Fibroblast of lung (primary cell): ENCODE measurements around the gene TNFRSF11A. TPM values are rescaled to one million over a fixed set of nuclear protein-coding genes. Genes with fewer than 3 reads are reported as not detected.

Experiments
- DNase-seq, 2 donors: peaks; one replicate each; pipeline versions ENCODE4 v3.0.0 to v3.0.0-alpha.2; 2010; ENCODE audit warnings: low read depth in 2 of 2
- H2AFZ ChIP-seq: 2 replicates; pipeline ENCODE4 v1.5.1; 2012; ENCODE audit warnings: low read length, control low read depth, inconsistent platforms
- H3K27ac ChIP-seq: 2 replicates; pipeline ENCODE4 v1.5.1; 2011; ENCODE audit warnings: low read length, control low read depth; ENCODE audit not compliant: insufficient read depth
- H3K27me3 ChIP-seq: 2 replicates; pipeline ENCODE4 v1.5.1; 2011; ENCODE audit warnings: mild to moderate bottlenecking, low read length; ENCODE audit not compliant: control insufficient read depth, insufficient read depth
- H3K36me3 ChIP-seq: 2 replicates; pipeline ENCODE4 v1.5.1; 2011; ENCODE audit warnings: low read length; ENCODE audit not compliant: control insufficient read depth, insufficient read depth
- H3K4me1 ChIP-seq: 2 replicates; pipeline ENCODE4 v1.5.1; 2011; ENCODE audit warnings: low read length; ENCODE audit not compliant: control insufficient read depth, insufficient read depth; ENCODE audit errors: extremely low read depth
- H3K4me2 ChIP-seq: 2 replicates; pipeline ENCODE4 v1.5.1; 2011; ENCODE audit warnings: low read length, control low read depth; ENCODE audit not compliant: insufficient read depth; ENCODE audit errors: extremely low read depth
- H3K4me3 ChIP-seq, 4 experiments: fragments of 200-600 bp in 1 of 4; sonication (generic) in 1 of 4; replicated peaks in 1 of 4; 2 replicates each; pipeline ENCODE4 v1.5.1; 2011 to 2016; ENCODE audit warnings: low read length in 4 of 4, low read depth in 3 of 4, mild to moderate bottlenecking in 3 of 4, control low read depth in 2 of 4, inconsistent platforms in 1 of 4, mixed read lengths in 1 of 4; ENCODE audit not compliant: insufficient read depth in 1 of 4; ENCODE audit errors: control extremely low read depth in 1 of 4
- H3K79me2 ChIP-seq: 2 replicates; pipeline ENCODE4 v1.5.1; 2012; ENCODE audit warnings: mild to moderate bottlenecking, low read length, inconsistent platforms; ENCODE audit not compliant: control insufficient read depth, insufficient read depth
- H3K9ac ChIP-seq: 2 replicates; pipeline ENCODE4 v1.5.1; 2011; ENCODE audit warnings: mild to moderate bottlenecking, low read length, control low read depth; ENCODE audit not compliant: insufficient read depth
- H3K9me3 ChIP-seq: 2 replicates; pipeline ENCODE4 v1.5.1; 2012; ENCODE audit warnings: low read depth, low read length; ENCODE audit not compliant: control insufficient read depth, insufficient read depth
- H4K20me1 ChIP-seq: 2 replicates; pipeline ENCODE4 v1.5.1; 2011; ENCODE audit warnings: low read length; ENCODE audit not compliant: control insufficient read depth, insufficient read depth; ENCODE audit errors: extremely low read depth
- EZH2 ChIP-seq: IDR thresholded peaks from 2 replicates; pipeline ENCODE4 v1.5.1; 2012; ENCODE audit warnings: low read length, control low read depth, mild to moderate bottlenecking; ENCODE audit errors: missing control alignments
- polyA plus RNA-seq, 2 donors: library from polyadenylated mRNA; depleted of rRNA in 1 of 2; stranded (reverse) in 1 of 2; unstranded in 1 of 2; fragments of >200 nt; gene quantifications; 2 replicates each; pipeline ENCODE4 v1.2.1, GENCODE V29; 2011 to 2012; ENCODE audit warnings: missing spikeins in 1 of 2
- total RNA-seq: library from RNA; depleted of rRNA; stranded (reverse); fragments of >200 nt; gene quantifications from 2 replicates; pipeline ENCODE4 v1.2.1, GENCODE V29; 2014
- TF ChIP-seq, protein P1 (sequence below), 2 donors: IDR thresholded peaks in 1 of 2; conservative IDR thresholded peaks in 1 of 2; 1 replicate in 1 of 2; 2 replicates in 1 of 2; pipeline ENCODE4 v1.5.1; 2011 to 2012; ENCODE audit warnings: low read length in 2 of 2, control low read depth in 1 of 2, inconsistent platforms in 1 of 2, low read depth in 1 of 2, mild to moderate bottlenecking in 1 of 2

Gene TNFRSF11A
- total and polyA plus RNA-seq, 2 donors (not counting 1 experiment from before 2014, with no cell fraction given): 0.11 to 0.66 TPM

GRCh38 chr18:62338446-62339105 is 13.5 kb downstream of the TNFRSF11A start:
- TF ChIP-seq, protein P1, sequence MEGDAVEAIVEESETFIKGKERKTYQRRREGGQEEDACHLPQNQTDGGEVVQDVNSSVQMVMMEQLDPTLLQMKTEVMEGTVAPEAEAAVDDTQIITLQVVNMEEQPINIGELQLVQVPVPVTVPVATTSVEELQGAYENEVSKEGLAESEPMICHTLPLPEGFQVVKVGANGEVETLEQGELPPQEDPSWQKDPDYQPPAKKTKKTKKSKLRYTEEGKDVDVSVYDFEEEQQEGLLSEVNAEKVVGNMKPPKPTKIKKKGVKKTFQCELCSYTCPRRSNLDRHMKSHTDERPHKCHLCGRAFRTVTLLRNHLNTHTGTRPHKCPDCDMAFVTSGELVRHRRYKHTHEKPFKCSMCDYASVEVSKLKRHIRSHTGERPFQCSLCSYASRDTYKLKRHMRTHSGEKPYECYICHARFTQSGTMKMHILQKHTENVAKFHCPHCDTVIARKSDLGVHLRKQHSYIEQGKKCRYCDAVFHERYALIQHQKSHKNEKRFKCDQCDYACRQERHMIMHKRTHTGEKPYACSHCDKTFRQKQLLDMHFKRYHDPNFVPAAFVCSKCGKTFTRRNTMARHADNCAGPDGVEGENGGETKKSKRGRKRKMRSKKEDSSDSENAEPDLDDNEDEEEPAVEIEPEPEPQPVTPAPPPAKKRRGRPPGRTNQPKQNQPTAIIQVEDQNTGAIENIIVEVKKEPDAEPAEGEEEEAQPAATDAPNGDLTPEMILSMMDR (conservative IDR thresholded peaks at IDR 0.05 in 1 of 2, IDR thresholded peaks at IDR 0.05 in 1 of 2; ENCODE audit: low read depth in 1 of 2, low read length in 2 of 2): no peak
- TF ChIP-seq EZH2: no peak
- H3K9me3 ChIP-seq: no peaks in the 10 kb centered on the region
- H2AFZ ChIP-seq: no peak overlapping the region
- H3K9ac ChIP-seq: no peak overlapping the region
- no peak for DNase-seq
- no peak overlapping the region for H3K4me2 ChIP-seq
- no peaks in the 10 kb centered on the region for H3K4me1 ChIP-seq
- no peaks in the 10 kb centered on the region for H3K36me3 ChIP-seq
- H3K27me3 ChIP-seq: no peaks in the 10 kb centered on the region
- H3K79me2 ChIP-seq: no peaks in the 10 kb centered on the region
- no peaks in the 10 kb centered on the region for H4K20me1 ChIP-seq
- H3K27ac ChIP-seq: no peak overlapping the region
- no peak overlapping the region for H3K4me3 ChIP-seq

DNA sequence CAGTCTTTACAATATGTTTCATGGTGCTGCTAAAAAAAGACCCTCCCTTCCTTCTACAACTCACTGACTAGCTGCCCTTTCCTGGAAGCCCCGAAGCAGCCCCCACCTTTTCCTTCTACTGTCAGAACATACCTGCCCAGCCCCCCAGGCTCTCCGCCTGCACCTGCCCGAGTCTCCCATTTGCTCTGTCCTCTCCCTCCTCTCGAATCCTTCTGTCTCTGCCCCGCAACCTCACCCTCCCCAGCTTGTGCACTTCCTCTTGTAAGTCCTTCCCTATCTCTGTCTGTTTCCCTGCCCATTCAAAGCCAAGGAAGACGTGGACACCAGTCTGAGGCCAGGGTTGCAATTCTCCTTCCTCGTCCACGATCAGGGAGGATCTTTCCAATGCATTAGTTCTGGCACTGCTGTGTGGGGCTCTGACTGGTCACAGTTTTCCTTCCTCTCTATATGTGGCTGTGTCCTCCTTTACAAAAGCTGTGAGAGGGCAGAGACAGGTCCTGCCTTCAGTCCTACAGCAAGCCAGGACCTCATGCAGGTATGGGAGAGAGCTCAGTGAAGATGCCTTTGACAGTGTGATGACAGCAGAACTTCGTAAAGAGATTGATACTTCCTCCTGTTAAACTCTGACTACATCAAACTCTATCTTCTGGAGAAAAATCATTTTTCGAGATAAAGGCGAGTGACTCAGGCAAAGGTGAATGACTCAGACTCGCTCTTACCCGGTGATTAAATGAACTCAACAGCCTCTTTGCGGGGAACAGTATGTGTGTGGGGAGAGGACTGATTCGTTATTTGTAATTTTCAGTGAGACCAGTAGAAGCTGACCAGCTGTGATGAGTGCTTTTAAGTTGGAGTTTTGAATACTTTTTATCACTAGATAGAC is 14.2 kb downstream of the TNFRSF11A start:
- H3K9ac ChIP-seq: no peak overlapping the region
- no peak overlapping the region for H2AFZ ChIP-seq
- no peak for TF ChIP-seq EZH2
- TF ChIP-seq, protein P1 (conservative IDR thresholded peaks at IDR 0.05 in 1 of 2, IDR thresholded peaks at IDR 0.05 in 1 of 2; ENCODE audit: low read depth in 1 of 2, low read length in 2 of 2): no peak
- H3K4me1 ChIP-seq: no peaks in the 10 kb centered on the region
- no peaks in the 10 kb centered on the region for H3K9me3 ChIP-seq
- no peaks in the 10 kb centered on the region for H3K36me3 ChIP-seq
- peak; percentile 44 to 89 for DNase-seq
- no peaks in the 10 kb centered on the region for H3K27me3 ChIP-seq
- H3K27ac ChIP-seq: no peak overlapping the region
- no peaks in the 10 kb centered on the region for H4K20me1 ChIP-seq
- no peaks in the 10 kb centered on the region for H3K79me2 ChIP-seq
- no peak overlapping the region for H3K4me3 ChIP-seq
- peak overlapping the region; percentile 48 for H3K4me2 ChIP-seq

GRCh38 chr18:62340996-62341395 is 15.9 kb downstream of the TNFRSF11A start:
- H3K4me3 ChIP-seq: no peak overlapping the region
- H3K4me1 ChIP-seq: no peaks in the 10 kb centered on the region
- no peaks in the 10 kb centered on the region for H3K79me2 ChIP-seq
- no peak for DNase-seq
- peaks cover 4% of the 10 kb centered on the region for H3K27me3 ChIP-seq
- no peak overlapping the region for H3K9ac ChIP-seq
- no peak for TF ChIP-seq EZH2
- TF ChIP-seq, protein P1 (conservative IDR thresholded peaks at IDR 0.05 in 1 of 2, IDR thresholded peaks at IDR 0.05 in 1 of 2; ENCODE audit: low read depth in 1 of 2, low read length in 2 of 2): no peak
- no peaks in the 10 kb centered on the region for H3K36me3 ChIP-seq
- no peak overlapping the region for H3K4me2 ChIP-seq
- no peak overlapping the region for H2AFZ ChIP-seq
- H3K9me3 ChIP-seq: no peaks in the 10 kb centered on the region
- no peak overlapping the region for H3K27ac ChIP-seq
- H4K20me1 ChIP-seq: no peaks in the 10 kb centered on the region
